HepG2 (cell line): ENCODE results near the gene LYPD4. TPM values are rescaled to one million over a fixed set of nuclear protein-coding genes. Genes with fewer than 3 reads are reported as not detected.

Source experiments
- DZIP1 ChIP-seq: sonication (generic); formaldehyde crosslinking; IDR thresholded peaks from 2 replicates; pipeline ENCODE4 v1.5.0; 2020; ENCODE audit warnings: mild to moderate bottlenecking, missing genetic modification reagents
- GFI1 ChIP-seq: sonication (generic); formaldehyde crosslinking; IDR thresholded peaks from 2 replicates; pipeline ENCODE4 v1.5.0; 2020; ENCODE audit warnings: missing genetic modification reagents, mild to moderate bottlenecking, borderline replicate concordance
- HHEX ChIP-seq: IDR thresholded peaks from 2 replicates; pipeline ENCODE4 v1.6.1; 2016; ENCODE audit warnings: control low read depth
- NCOA1 ChIP-seq: sonication (generic); formaldehyde crosslinking; IDR thresholded peaks from 2 replicates; pipeline ENCODE4 v1.9.0; 2021; ENCODE audit warnings: missing genetic modification reagents
- NFAT5 ChIP-seq: sonication (generic); formaldehyde crosslinking; IDR thresholded peaks from 2 replicates; pipeline ENCODE4 v1.4.0; 2020; ENCODE audit warnings: missing genetic modification reagents
- POLR2A ChIP-seq, 2 experiments: IDR thresholded peaks; 2 replicates each; pipeline ENCODE4 v1.6.1; 2011; ENCODE audit warnings: low read depth in 2 of 2, low read length in 2 of 2, mild to moderate bottlenecking in 1 of 2, moderate library complexity in 1 of 2; ENCODE audit not compliant: insufficient read depth in 1 of 2
- POLR2AphosphoS5 ChIP-seq: IDR thresholded peaks from 2 replicates; pipeline ENCODE4 v1.6.1; 2012; ENCODE audit warnings: low read depth, low read length
- RERE ChIP-seq: IDR thresholded peaks from 2 replicates; pipeline ENCODE4 v1.6.1; 2016; ENCODE audit warnings: low read depth, missing genetic modification reagents, missing compliant biosample characterization
- ZBTB4 ChIP-seq: sonication (generic); formaldehyde crosslinking; IDR thresholded peaks from 2 replicates; pipeline ENCODE4 v1.4.0; 2020; ENCODE audit warnings: missing genetic modification reagents, mild to moderate bottlenecking, borderline replicate concordance
- ZFP1 ChIP-seq: IDR thresholded peaks from 2 replicates; pipeline ENCODE4 v1.6.1; 2016
- ZSCAN20 ChIP-seq: sonication (generic); formaldehyde crosslinking; IDR thresholded peaks from 2 replicates; pipeline ENCODE4 v1.4.0; 2020; ENCODE audit warnings: missing genetic modification reagents, mild to moderate bottlenecking, borderline replicate concordance
- ZSCAN25 ChIP-seq: sonication (generic); formaldehyde crosslinking; IDR thresholded peaks from 2 replicates; pipeline ENCODE4 v1.8.0; 2022; ENCODE audit warnings: mild to moderate bottlenecking, missing genetic modification reagents
- polyA plus RNA-seq, 8 experiments: library from polyadenylated mRNA; depleted of rRNA in 3 of 8; stranded (reverse) in 7 of 8; unstranded in 1 of 8; fragments of >200 nt; fragmentation: Illumina TruSeq in 4 of 8; extraction: Trizol in 4 of 8; gene quantifications; 2 replicates each; pipeline versions ENCODE4 v1.2.1 to v1.2.3, GENCODE V29; 2011 to 2016; ENCODE audit warnings: low read depth in 4 of 8, missing spikeins in 1 of 8, mixed read lengths in 1 of 8; ENCODE audit not compliant: insufficient read depth in 1 of 8
- total RNA-seq, 5 experiments: library from RNA; depleted of rRNA; stranded (reverse); fragments of >200 nt; fragmentation: Illumina TruSeq; extraction: Trizol; gene quantifications; 2 replicates each; pipeline ENCODE4 v1.2.3, GENCODE V29; 2016; ENCODE audit warnings: low read depth in 1 of 5

Gene LYPD4
- total and polyA plus RNA-seq, 2 of the 13 experiments (the other 11 are each of a cell fraction or from before 2014, with no cell fraction given), result not detected

- TF ChIP-seq POLR2AphosphoS5, result no peak
- TF ChIP-seq DZIP1 (CRISPR knock-in tag), result no peak
- TF ChIP-seq RERE (CRISPR knock-in tag), result peak; percentile 80
- TF ChIP-seq NCOA1 (CRISPR knock-in tag), result no peak
- TF ChIP-seq GFI1 (CRISPR knock-in tag), result peak; percentile 91
- TF ChIP-seq ZSCAN20 (CRISPR knock-in tag), result no peak
- TF ChIP-seq POLR2A (IDR thresholded peaks at IDR 0.05; ENCODE audit: insufficient read depth in 1 of 2, low read depth in 2 of 2, low read length in 2 of 2), result no peak
- no peak for TF ChIP-seq ZBTB4 (CRISPR knock-in tag)
- TF ChIP-seq HHEX (CRISPR knock-in tag), result no peak
- TF ChIP-seq NFAT5 (CRISPR knock-in tag), result no peak
- TF ChIP-seq ZFP1 (CRISPR knock-in tag), result 0 out of 2 replicates have a peak, but pooled peaks have one; percentile 41
- peak; percentile 94 for TF ChIP-seq ZSCAN25
Observed at GRCh38 chr19:41887711-41888382, 43.4 kb upstream of the LYPD4 start (continued).
